Measurements from ENCODE around the gene HTR7. TPM values are rescaled to one million over a fixed set of nuclear protein-coding genes. Genes with fewer than 3 reads are reported as not detected.

The HTR7 gene
- total RNA-seq, 1 donor from 2014 or later: 0.32 TPM

DNA sequence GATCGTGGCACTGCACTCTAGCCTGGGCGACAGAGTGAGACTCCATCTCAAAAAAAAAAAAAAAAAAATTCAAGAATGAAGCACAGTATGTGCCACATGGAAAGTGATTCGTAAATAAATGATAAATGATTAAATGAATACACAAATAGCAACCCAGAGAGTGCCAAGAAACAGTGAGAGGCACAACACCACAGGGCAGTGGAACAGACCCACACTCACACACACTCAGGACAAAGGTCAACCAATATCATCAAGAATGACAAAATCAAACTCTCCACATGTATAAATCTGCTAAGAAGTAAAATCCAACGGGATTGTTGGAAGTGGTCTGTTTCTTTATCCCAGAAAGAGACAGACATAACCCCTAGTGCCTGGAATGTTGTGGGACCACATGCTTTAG is 77.4 kb downstream of the HTR7 start:
- intact Hi-C loops (cut with DNase I): no loop called here
- Histone ChIP-seq H3K27me3 (ENCODE audit: low read depth) (no peaks in the 10 kb centered on the region), H3K36me3 (no peaks in the 10 kb centered on the region), H3K4me3 (no peak overlapping the region), H3K9me3 (no peaks in the 10 kb centered on the region), H3K27ac (no peak overlapping the region), H3K4me1 (no peaks in the 10 kb centered on the region)
- DNase-seq (no peak), ATAC-seq (no peak)
- TF ChIP-seq, protein P1, sequence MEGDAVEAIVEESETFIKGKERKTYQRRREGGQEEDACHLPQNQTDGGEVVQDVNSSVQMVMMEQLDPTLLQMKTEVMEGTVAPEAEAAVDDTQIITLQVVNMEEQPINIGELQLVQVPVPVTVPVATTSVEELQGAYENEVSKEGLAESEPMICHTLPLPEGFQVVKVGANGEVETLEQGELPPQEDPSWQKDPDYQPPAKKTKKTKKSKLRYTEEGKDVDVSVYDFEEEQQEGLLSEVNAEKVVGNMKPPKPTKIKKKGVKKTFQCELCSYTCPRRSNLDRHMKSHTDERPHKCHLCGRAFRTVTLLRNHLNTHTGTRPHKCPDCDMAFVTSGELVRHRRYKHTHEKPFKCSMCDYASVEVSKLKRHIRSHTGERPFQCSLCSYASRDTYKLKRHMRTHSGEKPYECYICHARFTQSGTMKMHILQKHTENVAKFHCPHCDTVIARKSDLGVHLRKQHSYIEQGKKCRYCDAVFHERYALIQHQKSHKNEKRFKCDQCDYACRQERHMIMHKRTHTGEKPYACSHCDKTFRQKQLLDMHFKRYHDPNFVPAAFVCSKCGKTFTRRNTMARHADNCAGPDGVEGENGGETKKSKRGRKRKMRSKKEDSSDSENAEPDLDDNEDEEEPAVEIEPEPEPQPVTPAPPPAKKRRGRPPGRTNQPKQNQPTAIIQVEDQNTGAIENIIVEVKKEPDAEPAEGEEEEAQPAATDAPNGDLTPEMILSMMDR (IDR thresholded peaks at IDR 0.05): no peak

DNA sequence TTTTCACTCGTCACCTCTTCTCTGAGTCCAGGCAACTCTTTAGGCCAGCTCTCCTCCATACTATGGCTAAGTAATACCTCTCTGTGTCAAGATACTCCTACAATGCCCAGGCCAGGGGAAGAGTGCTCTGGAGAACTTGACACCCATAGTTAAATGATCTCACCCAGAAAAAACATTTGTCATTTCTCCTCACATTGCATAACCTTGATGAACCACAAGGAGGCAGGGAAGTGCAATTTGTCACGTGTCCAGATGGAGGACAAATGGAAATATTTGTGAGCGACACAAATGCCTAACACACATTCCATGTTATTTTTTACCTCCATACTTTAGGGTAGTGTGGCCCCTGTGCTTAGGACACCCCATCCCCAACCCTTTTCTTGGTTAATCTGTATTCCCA is 78.3 kb downstream of the HTR7 start:
- Histone ChIP-seq H3K9me3 (no peaks in the 10 kb centered on the region), H3K27me3 (ENCODE audit: low read depth) (no peaks in the 10 kb centered on the region), H3K4me1 (no peaks in the 10 kb centered on the region), H3K4me3 (no peak overlapping the region), H3K27ac (no peak overlapping the region), H3K36me3 (no peaks in the 10 kb centered on the region)
- ATAC-seq (peak in 1 of 2 donors; percentile 7), DNase-seq (no peak)
- TF ChIP-seq, protein P1 (IDR thresholded peaks at IDR 0.05): peak; percentile 9
- intact Hi-C loops (cut with DNase I): no loop called here

DNA sequence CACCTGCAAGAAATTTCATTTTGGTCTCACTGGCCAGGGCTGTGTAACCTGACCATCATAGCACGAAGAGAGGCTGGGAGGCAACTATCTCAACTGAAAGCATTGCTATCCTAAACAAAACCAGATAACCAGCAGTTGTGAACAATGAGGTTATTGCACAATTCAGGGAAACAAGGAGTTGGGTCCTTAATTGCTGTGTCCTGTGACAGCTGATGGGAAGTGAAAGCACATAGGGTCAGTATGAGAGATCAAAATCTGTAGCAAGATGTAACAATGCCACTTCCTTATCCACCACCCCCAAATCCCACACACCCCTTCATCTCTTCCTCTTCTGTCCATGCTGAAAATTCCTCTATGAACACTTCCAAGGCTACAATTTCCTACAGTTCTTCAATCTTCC is 80.2 kb downstream of the HTR7 start:
- TF ChIP-seq, protein P1 (IDR thresholded peaks at IDR 0.05): no peak
- H3K4me1 ChIP-seq: no peaks in the 10 kb centered on the region
- no peaks in the 10 kb centered on the region for H3K36me3 ChIP-seq
- intact Hi-C loops (cut with DNase I): no loop called here
- ATAC-seq (peak; percentile 75 to 82), DNase-seq (no peak)
- no peaks in the 10 kb centered on the region for H3K27me3 ChIP-seq (ENCODE audit: low read depth)
- no peak overlapping the region for H3K27ac ChIP-seq
- no peaks in the 10 kb centered on the region for H3K9me3 ChIP-seq
- no peak overlapping the region for H3K4me3 ChIP-seq

DNA sequence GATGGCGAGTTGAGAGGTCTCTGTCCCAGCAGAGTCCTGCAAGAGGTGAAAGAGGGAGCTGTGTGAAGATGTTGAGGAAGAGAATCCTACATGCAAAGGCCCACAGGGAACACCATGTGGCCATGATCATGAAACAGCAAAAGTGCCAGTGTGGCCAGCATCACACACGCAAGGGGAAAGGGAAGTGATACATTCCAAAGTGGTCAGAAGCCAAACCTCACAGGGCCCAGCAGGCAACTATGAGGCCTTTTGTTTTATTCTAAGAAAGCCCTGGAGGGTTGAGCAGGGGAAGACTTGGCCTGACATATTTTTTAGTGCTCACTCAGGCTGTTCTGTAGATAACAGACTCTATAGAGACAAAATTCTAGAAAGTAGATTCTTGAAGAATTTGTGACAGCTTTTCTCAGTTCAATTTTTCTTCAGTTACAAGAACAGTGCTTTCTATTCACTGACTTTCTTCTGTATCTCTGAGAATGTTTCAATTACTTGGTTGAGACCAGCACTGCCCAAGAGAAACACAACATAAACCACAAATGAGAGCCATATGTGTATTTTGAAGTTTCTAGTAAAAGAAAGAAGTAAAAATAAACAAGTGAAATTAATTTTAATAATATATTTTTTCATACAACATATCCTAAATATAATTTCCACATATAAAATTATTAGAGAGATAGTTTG is 82.3 kb downstream of the HTR7 start:
- no peaks in the 10 kb centered on the region for H3K27me3 ChIP-seq (ENCODE audit: low read depth)
- no peak overlapping the region for H3K4me3 ChIP-seq
- intact Hi-C loops (cut with DNase I): no loop called here
- no peaks in the 10 kb centered on the region for H3K9me3 ChIP-seq
- DNase-seq (no peak), ATAC-seq (peak in 1 of 2 donors; percentile 58)
- no peaks in the 10 kb centered on the region for H3K36me3 ChIP-seq
- TF ChIP-seq, protein P1 (IDR thresholded peaks at IDR 0.05): no peak
- H3K27ac ChIP-seq: no peak overlapping the region
- H3K4me1 ChIP-seq: no peaks in the 10 kb centered on the region

DNA sequence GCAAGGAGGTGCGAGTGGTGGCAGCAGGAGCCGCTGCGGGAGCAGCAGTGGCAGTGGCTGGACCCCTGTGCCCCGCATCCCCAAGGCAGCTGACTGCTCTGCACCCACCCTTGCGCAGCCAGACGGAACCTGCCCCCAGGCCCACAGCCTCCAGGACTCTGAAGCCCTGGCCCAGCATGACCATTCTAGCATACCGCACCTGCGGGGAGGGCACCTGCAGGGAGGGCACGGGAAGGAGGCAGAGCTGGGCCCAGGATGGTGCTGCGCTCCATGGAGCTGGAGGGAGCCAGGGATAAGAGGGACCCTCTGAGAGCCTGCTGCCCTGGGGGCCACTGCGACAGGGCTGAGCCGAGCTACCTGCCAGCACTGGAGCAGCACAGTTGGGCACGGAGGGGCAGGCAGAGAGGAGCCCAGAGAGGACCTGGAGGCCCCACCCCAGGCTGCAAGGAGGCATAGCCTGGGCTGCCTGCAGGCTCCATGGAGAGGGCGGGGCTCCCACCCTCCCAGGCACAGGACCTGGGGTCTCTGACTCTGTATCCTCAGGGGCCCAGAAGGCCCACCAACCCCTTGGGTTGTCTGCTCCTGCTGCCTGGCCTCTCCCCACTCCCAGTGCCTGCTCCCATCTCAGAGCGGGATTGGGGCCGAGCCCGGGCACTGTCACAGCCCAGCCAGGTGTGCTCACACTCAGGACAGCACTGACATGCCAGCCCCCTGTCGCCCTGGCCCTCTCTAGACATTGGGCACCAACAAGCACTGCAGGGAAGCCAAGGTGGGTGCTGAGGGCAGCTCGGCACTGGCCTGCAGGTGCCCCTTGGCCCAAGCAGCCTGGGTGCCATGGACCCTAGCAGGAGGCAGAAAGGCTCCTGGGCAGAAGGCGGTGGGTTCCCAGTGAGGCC is 87.6 kb downstream of the HTR7 start:
- no peaks in the 10 kb centered on the region for H3K9me3 ChIP-seq
- H3K36me3 ChIP-seq: no peaks in the 10 kb centered on the region
- no peak for DNase-seq
- TF ChIP-seq, protein P1 (IDR thresholded peaks at IDR 0.05): no peak
- no peaks in the 10 kb centered on the region for H3K27me3 ChIP-seq (ENCODE audit: low read depth)
- ATAC-seq: peak in 1 of 2 donors; percentile 38
- no peak overlapping the region for H3K4me3 ChIP-seq
- intact Hi-C loops (cut with DNase I): no loop called here
- no peak overlapping the region for H3K27ac ChIP-seq
- no peaks in the 10 kb centered on the region for H3K4me1 ChIP-seq
